Neural progenitor cell (in vitro differentiated cells): ENCODE data around the gene BTBD9.

Source experiments
- CTCF ChIP-seq: fragments of 200-600 bp; sonication (generic); IDR thresholded peaks from 2 replicates; pipeline ENCODE4 v1.5.1; 2017; ENCODE audit warnings: antibody characterized with exemption, mild to moderate bottlenecking
- EZH2 ChIP-seq: fragments of 200-600 bp; sonication (generic); IDR thresholded peaks from 2 replicates; pipeline ENCODE4 v1.6.1; 2017; ENCODE audit warnings: antibody characterized with exemption, mild to moderate bottlenecking, moderate library complexity
- EZH2phosphoT487 ChIP-seq: fragments of 200-600 bp; sonication (generic); IDR thresholded peaks from 2 replicates; pipeline ENCODE4 v1.6.1; 2017; ENCODE audit warnings: antibody characterized with exemption

GRCh38 chr6:38316099-38316868, 323.4 kb downstream of the BTBD9 start:
- TF ChIP-seq CTCF (no peak), EZH2 (no peak), EZH2phosphoT487 (no peak)
